Common myeloid progenitor, CD34-positive (primary cell): ENCODE measurements around the gene MARCHF3.
"Not testable (repeated sequence)": the region's sequence is repeated elsewhere in the genome, so short reads cannot be mapped to it uniquely, and the experiment has no call there.

Experiments used
- CTCF ChIA-PET: fragments of 350-600 bp; sonication (Branson Sonifier 250); formaldehyde crosslinking; loops from one replicate; lab custom pipeline; 2021; ENCODE audit warnings: antibody characterized with exemption; lab: Charles Lee
- POLR2A ChIA-PET: fragments of 350-600 bp; sonication (Branson Sonifier 250); formaldehyde crosslinking; loops from one replicate; lab custom pipeline; 2021; ENCODE audit warnings: antibody characterized with exemption; lab: Charles Lee
- DNase-seq, 3 donors: peaks; one replicate each; pipeline versions ENCODE4 v3.0.0 to v3.0.0-alpha.2; 2013
- H3K27ac ChIP-seq, 2 experiments: 1 replicate in 1 of 2; 2 replicates in 1 of 2; pipeline ENCODE4 v1.7.0; 2013; ENCODE audit warnings: inconsistent platforms in 2 of 2, low read length in 2 of 2, mild to moderate bottlenecking in 2 of 2, low read depth in 1 of 2, moderate library complexity in 1 of 2; ENCODE audit not compliant: severe bottlenecking in 2 of 2, insufficient read depth in 1 of 2, poor library complexity in 1 of 2
- H3K27me3 ChIP-seq, 5 experiments: replicated peaks in 2 of 5; 1 replicate in 3 of 5; 2 replicates in 2 of 5; pipeline versions ENCODE4 v1.6.1 to v1.7.0; 2013; ENCODE audit warnings: low read length in 4 of 5, mild to moderate bottlenecking in 2 of 5, moderate library complexity in 2 of 5, inconsistent platforms in 1 of 5; ENCODE audit not compliant: insufficient read depth in 5 of 5, control insufficient read depth in 4 of 5
- H3K36me3 ChIP-seq, 4 experiments: 1 replicate in 2 of 4; 2 replicates in 2 of 4; pipeline versions ENCODE4 v1.6.1 to v1.7.0; 2013; ENCODE audit warnings: low read length in 3 of 4, control low read depth in 1 of 4, mild to moderate bottlenecking in 1 of 4; ENCODE audit not compliant: control insufficient read depth in 4 of 4, insufficient read depth in 4 of 4
- H3K4me1 ChIP-seq, 4 experiments: 1 replicate in 3 of 4; 2 replicates in 1 of 4; pipeline versions ENCODE4 v1.6.1 to v1.7.1; 2013; ENCODE audit warnings: low read length in 3 of 4, mild to moderate bottlenecking in 3 of 4, control low read depth in 1 of 4, inconsistent platforms in 1 of 4, moderate library complexity in 1 of 4; ENCODE audit not compliant: control insufficient read depth in 4 of 4, insufficient read depth in 4 of 4; ENCODE audit errors: control extremely low read depth in 1 of 4
- H3K4me3 ChIP-seq, 7 experiments: 1 replicate in 4 of 7; 2 replicates in 3 of 7; pipeline versions ENCODE4 v1.5.1 to v1.7.0; 2013; ENCODE audit warnings: mild to moderate bottlenecking in 7 of 7, low read length in 6 of 7, moderate library complexity in 6 of 7, inconsistent platforms in 2 of 7, low read depth in 2 of 7, control low read depth in 1 of 7; ENCODE audit not compliant: insufficient read depth in 4 of 7, control insufficient read depth in 1 of 7; ENCODE audit errors: extremely low read depth in 1 of 7
- H3K9me3 ChIP-seq, 5 experiments: 1 replicate in 4 of 5; 2 replicates in 1 of 5; pipeline versions ENCODE4 v1.6.1 to v1.7.1; 2013; ENCODE audit warnings: low read length in 4 of 5, mild to moderate bottlenecking in 2 of 5, inconsistent platforms in 1 of 5, low read depth in 1 of 5, moderate library complexity in 1 of 5; ENCODE audit not compliant: control insufficient read depth in 4 of 5, insufficient read depth in 2 of 5; ENCODE audit errors: control extremely low read depth in 1 of 5
- WGBS: methylation state at CpG from one replicate; pipeline ENCODE4 v1.1.5; 2013; ENCODE audit not compliant: insufficient coverage; 5-methylcytosine and 5-hydroxymethylcytosine counted together

MARCHF3 gene

DNA sequence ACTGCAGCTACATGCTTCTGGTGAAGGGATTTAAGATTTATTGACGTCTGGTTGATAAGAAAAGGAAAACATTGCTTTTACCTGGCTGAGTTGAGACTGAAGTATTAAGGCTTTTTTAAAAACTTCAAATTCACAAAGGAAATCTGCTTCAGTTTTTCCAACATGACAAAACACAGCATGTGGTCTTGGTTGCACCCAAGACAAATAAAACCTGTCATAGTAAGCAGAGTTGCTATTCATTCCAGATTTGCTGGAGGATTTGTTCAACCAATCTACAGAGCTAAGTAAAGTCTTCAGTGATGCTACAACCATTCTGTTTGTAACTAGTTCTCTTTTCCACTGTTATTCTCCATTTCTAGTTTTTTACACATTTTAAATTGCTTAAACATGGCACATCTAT, 31.6 kb upstream of the MARCHF3 start:
- WGBS: no CpG with 5 or more reads among the region's 1 CpG
- DNase-seq: no peak
- ChIA-PET CTCF (interaction anchor here (0.6 to 1.5 kb wide), 4 partner anchors 13 to 1440 kb away, joined by 3 read pairs; no protein-coding TSS in a partner anchor), POLR2A (no interaction called here)
- Histone ChIP-seq H3K4me1 (no peaks in the 10 kb centered on the region), H3K27me3 (no peaks in the 10 kb centered on the region), H3K36me3 (peaks cover 0 to 15% (median 5%) of the 10 kb centered on the region in 4 experiments), H3K27ac (no peak overlapping the region), H3K9me3 (no peaks in the 10 kb centered on the region), H3K4me3 (no peak overlapping the region)

GRCh38 chr5:127061537-127061936, 31.2 kb upstream of the MARCHF3 start:
- Histone ChIP-seq H3K4me3 (no peak overlapping the region), H3K4me1 (no peaks in the 10 kb centered on the region), H3K36me3 (peaks cover 0 to 19% (median 5%) of the 10 kb centered on the region in 4 experiments), H3K9me3 (no peaks in the 10 kb centered on the region), H3K27ac (no peak overlapping the region), H3K27me3 (no peaks in the 10 kb centered on the region)
- no CpG with 5 or more reads among the region's 1 CpG for WGBS
- ChIA-PET POLR2A (interaction anchor here (0.6 kb wide), 1 partner anchor 14 kb away, joined by 3 read pairs; no protein-coding TSS in a partner anchor), CTCF (interaction anchor here (0.6 to 1.5 kb wide), 3 partner anchors 13 to 1440 kb away, joined by 3 read pairs; no protein-coding TSS in a partner anchor)
- DNase-seq: no peak

- no peaks in the 10 kb centered on the region for H3K4me1 ChIP-seq
- DNase-seq: no peak
- 89% methylated on average over 1 of the region's 1 CpG for WGBS
- no peak overlapping the region for H3K4me3 ChIP-seq
- ChIA-PET POLR2A (no interaction called here), CTCF (no interaction called here)
- peaks cover 0 to 2% (median 0%) of the 10 kb centered on the region in 5 experiments for H3K9me3 ChIP-seq
- H3K27ac ChIP-seq: no peak overlapping the region
- no peaks in the 10 kb centered on the region for H3K27me3 ChIP-seq
- peaks cover 0 to 27% (median 9%) of the 10 kb centered on the region in 4 experiments for H3K36me3 ChIP-seq
These were observed 30.2 kb upstream of the MARCHF3 start for GRCh38 chr5:127060470-127060985.

GRCh38 chr5:127056896-127057295, 26.5 kb upstream of the MARCHF3 start:
- Histone ChIP-seq H3K36me3 (peaks cover 0 to 27% (median 10%) of the 10 kb centered on the region in 4 experiments), H3K9me3 (peaks cover 0 to 2% (median 0%) of the 10 kb centered on the region in 5 experiments), H3K27me3 (no peaks in the 10 kb centered on the region), H3K27ac (no peak overlapping the region), H3K4me3 (no peak overlapping the region), H3K4me1 (no peaks in the 10 kb centered on the region)
- ChIA-PET POLR2A (no interaction called here), CTCF (interaction anchor here (0.9 kb wide), 1 partner anchor 10 kb away, joined by 3 read pairs; no protein-coding TSS in a partner anchor)
- WGBS: 89% methylated on average over 2 of the region's 2 CpGs
- DNase-seq: no peak

DNA sequence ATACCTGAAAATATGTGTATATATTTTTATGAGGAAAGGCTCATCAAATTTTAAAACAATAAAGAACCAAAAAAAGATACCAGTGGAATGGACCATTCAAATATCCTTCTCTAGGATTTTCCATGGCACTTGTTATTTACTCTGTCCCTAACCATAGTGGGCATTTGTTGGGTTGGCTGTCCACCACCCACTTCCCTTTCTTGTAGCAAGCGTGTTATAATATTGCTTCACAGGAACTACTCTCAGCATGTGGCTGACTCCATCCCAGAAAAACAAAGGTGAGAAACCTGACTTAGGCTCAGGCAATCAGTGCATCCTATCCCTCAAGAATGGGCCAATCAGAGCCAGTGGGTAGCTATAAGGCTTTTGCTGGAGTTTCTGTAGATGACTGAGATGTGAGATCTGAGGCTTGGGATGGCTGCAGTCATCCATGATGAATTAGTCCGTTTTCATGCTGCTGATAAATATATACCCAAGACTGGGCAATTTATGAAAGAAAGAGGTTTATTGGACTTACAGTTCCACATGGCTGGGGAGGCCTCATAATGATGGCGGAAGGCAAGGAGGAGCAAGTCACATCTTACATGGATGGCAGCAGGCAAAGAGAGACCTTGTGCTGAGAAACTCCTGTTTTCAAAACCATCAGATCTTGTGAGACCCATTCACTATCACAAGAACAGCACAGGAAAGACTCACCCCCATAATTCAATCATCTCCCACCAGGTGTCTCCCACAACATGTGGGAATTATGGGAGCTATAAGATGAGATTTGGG, 25.7 kb upstream of the MARCHF3 start:
- CTCF ChIA-PET: no interaction called here

DNA sequence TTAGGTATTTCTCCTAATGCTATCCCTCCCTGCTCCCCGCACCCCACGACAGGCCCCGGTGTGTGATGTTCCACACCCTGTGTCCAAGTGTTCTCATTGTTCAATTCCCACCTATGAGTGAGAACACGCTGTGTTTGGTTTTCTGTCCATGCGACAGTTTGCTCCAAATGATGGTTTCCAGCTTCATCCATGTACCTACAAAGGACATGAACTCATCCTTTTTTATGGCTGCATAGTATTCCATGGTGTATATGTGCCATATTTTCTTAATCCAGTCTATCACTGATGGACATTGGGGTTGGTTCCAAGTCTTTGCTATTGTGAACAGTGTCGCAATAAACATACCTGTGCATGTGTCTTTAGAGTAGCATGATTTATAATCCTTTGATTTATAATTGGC, 23.2 kb upstream of the MARCHF3 start:
- CTCF ChIA-PET, DNase-seq, H3K4me1 ChIP-seq, H3K27me3 ChIP-seq, POLR2A ChIA-PET, H3K9me3 ChIP-seq, H3K4me3 ChIP-seq, H3K27ac ChIP-seq: not testable (repeated sequence)
- WGBS: 93% methylated on average over 5 of the region's 6 CpGs
- H3K36me3 ChIP-seq: peaks cover 0 to 26% (median 10%) of the 10 kb centered on the region in 4 experiments

More for the DNA sequence above, 25.7 kb upstream of the MARCHF3 start:
- Histone ChIP-seq H3K36me3 (peaks cover 0 to 27% (median 10%) of the 10 kb centered on the region in 4 experiments), H3K9me3 (peaks cover 0 to 2% (median 0%) of the 10 kb centered on the region in 5 experiments), H3K27ac (no peak overlapping the region), H3K4me3 (no peak overlapping the region), H3K4me1 (no peaks in the 10 kb centered on the region), H3K27me3 (no peaks in the 10 kb centered on the region)
- no peak for DNase-seq
- POLR2A ChIA-PET: no interaction called here
- WGBS: 83% methylated on average over 2 of the region's 3 CpGs

GRCh38 chr5:127053049-127053448, 22.7 kb upstream of the MARCHF3 start:
- peaks cover 0 to 22% (median 10%) of the 10 kb centered on the region in 4 experiments for H3K36me3 ChIP-seq
- no peaks in the 10 kb centered on the region for H3K4me1 ChIP-seq
- CTCF ChIA-PET: no interaction called here
- H3K4me3 ChIP-seq: no peak overlapping the region
- H3K9me3 ChIP-seq: peaks cover 0 to 2% (median 0%) of the 10 kb centered on the region in 5 experiments
- DNase-seq: no peak
- POLR2A ChIA-PET: no interaction called here
- H3K27me3 ChIP-seq: no peaks in the 10 kb centered on the region
- no peak overlapping the region for H3K27ac ChIP-seq
- no CpG with 5 or more reads among the region's 3 CpGs for WGBS
